Measurements from ENCODE around the gene IFI30. TPM values are rescaled to one million over a fixed set of nuclear protein-coding genes. Genes with fewer than 3 reads are reported as not detected.

The IFI30 gene
- total and polyA plus RNA-seq, 4 donors, result 60.2 to 130 (median 109) TPM

DNA sequence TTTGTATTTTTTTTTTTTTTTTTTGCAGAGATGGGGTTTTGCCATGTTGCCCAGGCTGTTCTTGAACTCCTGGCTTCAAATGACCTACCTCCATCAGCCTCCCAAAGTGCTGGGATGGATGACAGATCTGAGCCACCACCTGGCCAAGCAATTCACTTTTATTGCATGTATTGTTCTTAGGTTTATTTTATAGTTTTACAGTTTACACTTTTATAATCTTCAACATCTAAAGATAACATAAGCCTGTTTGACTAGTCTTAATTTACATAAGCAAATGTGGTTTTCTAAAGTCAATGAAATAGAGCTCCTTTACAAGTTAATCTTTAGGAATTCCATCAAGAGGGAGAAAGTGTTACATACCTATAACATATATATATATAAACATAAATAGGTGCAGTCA is 9.9 kb downstream of the IFI30 start (continued):
- no peak for TF ChIP-seq FOXA2 (IDR thresholded peaks at IDR 0.05)
- no peak for TF ChIP-seq NR2F2 (IDR thresholded peaks at IDR 0.05)
- TF ChIP-seq EGR1 (IDR thresholded peaks at IDR 0.05; ENCODE audit: low read depth in 2 of 2), result no peak
- TF ChIP-seq YY1 (IDR thresholded peaks at IDR 0.05), result no peak

DNA sequence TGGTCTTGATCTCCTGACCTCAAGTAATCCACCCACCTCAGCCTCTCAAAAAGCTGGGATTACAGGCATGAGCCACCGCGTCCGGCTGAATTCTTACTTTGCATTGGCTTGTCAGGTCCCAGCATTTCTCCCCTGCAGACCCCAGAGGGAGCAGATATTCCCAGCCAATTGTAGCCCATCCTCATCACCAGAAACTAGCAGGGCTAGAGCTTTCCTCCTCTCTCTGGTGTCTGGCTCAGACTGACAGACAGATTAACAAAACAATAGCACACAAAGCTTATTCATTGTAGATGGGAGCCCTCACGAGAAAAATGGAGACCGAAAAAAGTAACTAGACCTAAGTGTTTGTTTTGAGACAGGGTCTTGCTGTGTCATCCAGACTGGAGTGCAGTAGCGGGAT is 11.9 kb downstream of the IFI30 start:
- H3K4me1 ChIP-seq (ENCODE audit: control insufficient read depth in 4 of 4, insufficient read depth in 4 of 4, low read length in 3 of 4), result no peaks in the 10 kb centered on the region
- no peak overlapping the region for H3K4me3 ChIP-seq (ENCODE audit: low read depth in 1 of 3, low read length in 3 of 3)
- DNase-seq (ENCODE audit: low spot score), result no peak
- TF ChIP-seq RAD21 (IDR thresholded peaks at IDR 0.05) (no peak), EGR1 (IDR thresholded peaks at IDR 0.05; ENCODE audit: low read depth in 2 of 2) (no peak), FOXA2 (IDR thresholded peaks at IDR 0.05) (no peak), YY1 (IDR thresholded peaks at IDR 0.05) (no peak)
- no peaks in the 10 kb centered on the region for H3K27me3 ChIP-seq (ENCODE audit: control insufficient read depth in 4 of 4, insufficient read depth in 4 of 4, low read length in 3 of 4)
- no peaks in the 10 kb centered on the region for H3K36me3 ChIP-seq (ENCODE audit: control insufficient read depth in 4 of 4, insufficient read depth in 3 of 4, low read depth in 1 of 4, low read length in 3 of 4)
- WGBS, result 86% methylated on average over 6 of the region's 6 CpGs
- no peak overlapping the region for H3K27ac ChIP-seq (ENCODE audit: low read depth in 1 of 2, low read length in 2 of 2)
- H3K9me3 ChIP-seq (ENCODE audit: control insufficient read depth in 4 of 4, low read length in 3 of 4), result no peaks in the 10 kb centered on the region
- H3K9ac ChIP-seq (ENCODE audit: low read depth in 1 of 2, low read length in 2 of 2), result no peak overlapping the region

DNA sequence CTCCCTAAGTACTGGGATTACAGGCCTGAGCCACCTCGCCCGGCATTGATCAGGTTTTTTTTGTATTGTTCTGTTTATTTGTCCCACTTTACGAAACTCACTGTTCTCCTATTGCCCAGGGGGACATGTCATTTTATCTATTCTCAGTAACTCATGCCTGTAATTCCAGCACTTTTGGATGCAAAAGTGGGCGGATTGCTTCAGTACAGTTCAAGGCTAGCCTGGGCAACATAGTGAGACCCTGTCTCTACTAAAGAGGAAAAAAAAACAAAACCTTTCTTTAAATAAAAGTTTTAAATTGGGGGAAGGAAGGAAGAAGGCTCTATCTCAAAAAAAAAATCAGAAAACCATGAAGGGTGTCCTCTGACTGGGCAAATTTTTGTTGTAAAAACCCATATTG is 16.7 kb downstream of the IFI30 start:
- Histone ChIP-seq H3K4me3 (ENCODE audit: low read depth in 1 of 3, low read length in 3 of 3) (no peak overlapping the region), H3K4me1 (ENCODE audit: control insufficient read depth in 4 of 4, insufficient read depth in 4 of 4, low read length in 3 of 4) (peaks cover 7 to 19% (median 14%) of the 10 kb centered on the region in 4 donors), H3K36me3 (ENCODE audit: control insufficient read depth in 4 of 4, insufficient read depth in 3 of 4, low read depth in 1 of 4, low read length in 3 of 4) (no peaks in the 10 kb centered on the region), H3K27ac (ENCODE audit: low read depth in 1 of 2, low read length in 2 of 2) (no peak overlapping the region), H3K9ac (ENCODE audit: low read depth in 1 of 2, low read length in 2 of 2) (no peak overlapping the region), H3K27me3 (ENCODE audit: control insufficient read depth in 4 of 4, insufficient read depth in 4 of 4, low read length in 3 of 4) (no peaks in the 10 kb centered on the region), H3K9me3 (ENCODE audit: control insufficient read depth in 4 of 4, low read length in 3 of 4) (no peaks in the 10 kb centered on the region)
- WGBS, result 92% methylated on average over 4 of the region's 4 CpGs
- TF ChIP-seq SP1 (IDR thresholded peaks at IDR 0.05) (no peak), FOXA1 (IDR thresholded peaks at IDR 0.05) (no peak), JUND (IDR thresholded peaks at IDR 0.05) (no peak), HNF4G (IDR thresholded peaks at IDR 0.05) (no peak), NR2F2 (IDR thresholded peaks at IDR 0.05) (no peak), YY1 (IDR thresholded peaks at IDR 0.05) (no peak), RXRA (IDR thresholded peaks at IDR 0.05) (no peak), GABPA (IDR thresholded peaks at IDR 0.05 in 1 of 2, conservative IDR thresholded peaks at IDR 0.05 in 1 of 2) (no peak), HNF4A (conservative IDR thresholded peaks at IDR 0.05) (no peak), FOXA2 (IDR thresholded peaks at IDR 0.05) (no peak), RAD21 (IDR thresholded peaks at IDR 0.05) (no peak), EGR1 (IDR thresholded peaks at IDR 0.05; ENCODE audit: low read depth in 2 of 2) (no peak), TAF1 (conservative IDR thresholded peaks at IDR 0.05) (no peak)
- TF ChIP-seq, protein P1, sequence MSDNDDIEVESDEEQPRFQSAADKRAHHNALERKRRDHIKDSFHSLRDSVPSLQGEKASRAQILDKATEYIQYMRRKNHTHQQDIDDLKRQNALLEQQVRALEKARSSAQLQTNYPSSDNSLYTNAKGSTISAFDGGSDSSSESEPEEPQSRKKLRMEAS (IDR thresholded peaks at IDR 0.05), result no peak
- TF ChIP-seq, protein P2, sequence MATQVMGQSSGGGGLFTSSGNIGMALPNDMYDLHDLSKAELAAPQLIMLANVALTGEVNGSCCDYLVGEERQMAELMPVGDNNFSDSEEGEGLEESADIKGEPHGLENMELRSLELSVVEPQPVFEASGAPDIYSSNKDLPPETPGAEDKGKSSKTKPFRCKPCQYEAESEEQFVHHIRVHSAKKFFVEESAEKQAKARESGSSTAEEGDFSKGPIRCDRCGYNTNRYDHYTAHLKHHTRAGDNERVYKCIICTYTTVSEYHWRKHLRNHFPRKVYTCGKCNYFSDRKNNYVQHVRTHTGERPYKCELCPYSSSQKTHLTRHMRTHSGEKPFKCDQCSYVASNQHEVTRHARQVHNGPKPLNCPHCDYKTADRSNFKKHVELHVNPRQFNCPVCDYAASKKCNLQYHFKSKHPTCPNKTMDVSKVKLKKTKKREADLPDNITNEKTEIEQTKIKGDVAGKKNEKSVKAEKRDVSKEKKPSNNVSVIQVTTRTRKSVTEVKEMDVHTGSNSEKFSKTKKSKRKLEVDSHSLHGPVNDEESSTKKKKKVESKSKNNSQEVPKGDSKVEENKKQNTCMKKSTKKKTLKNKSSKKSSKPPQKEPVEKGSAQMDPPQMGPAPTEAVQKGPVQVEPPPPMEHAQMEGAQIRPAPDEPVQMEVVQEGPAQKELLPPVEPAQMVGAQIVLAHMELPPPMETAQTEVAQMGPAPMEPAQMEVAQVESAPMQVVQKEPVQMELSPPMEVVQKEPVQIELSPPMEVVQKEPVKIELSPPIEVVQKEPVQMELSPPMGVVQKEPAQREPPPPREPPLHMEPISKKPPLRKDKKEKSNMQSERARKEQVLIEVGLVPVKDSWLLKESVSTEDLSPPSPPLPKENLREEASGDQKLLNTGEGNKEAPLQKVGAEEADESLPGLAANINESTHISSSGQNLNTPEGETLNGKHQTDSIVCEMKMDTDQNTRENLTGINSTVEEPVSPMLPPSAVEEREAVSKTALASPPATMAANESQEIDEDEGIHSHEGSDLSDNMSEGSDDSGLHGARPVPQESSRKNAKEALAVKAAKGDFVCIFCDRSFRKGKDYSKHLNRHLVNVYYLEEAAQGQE (IDR thresholded peaks at IDR 0.05), result no peak
- TF ChIP-seq, protein P3, sequence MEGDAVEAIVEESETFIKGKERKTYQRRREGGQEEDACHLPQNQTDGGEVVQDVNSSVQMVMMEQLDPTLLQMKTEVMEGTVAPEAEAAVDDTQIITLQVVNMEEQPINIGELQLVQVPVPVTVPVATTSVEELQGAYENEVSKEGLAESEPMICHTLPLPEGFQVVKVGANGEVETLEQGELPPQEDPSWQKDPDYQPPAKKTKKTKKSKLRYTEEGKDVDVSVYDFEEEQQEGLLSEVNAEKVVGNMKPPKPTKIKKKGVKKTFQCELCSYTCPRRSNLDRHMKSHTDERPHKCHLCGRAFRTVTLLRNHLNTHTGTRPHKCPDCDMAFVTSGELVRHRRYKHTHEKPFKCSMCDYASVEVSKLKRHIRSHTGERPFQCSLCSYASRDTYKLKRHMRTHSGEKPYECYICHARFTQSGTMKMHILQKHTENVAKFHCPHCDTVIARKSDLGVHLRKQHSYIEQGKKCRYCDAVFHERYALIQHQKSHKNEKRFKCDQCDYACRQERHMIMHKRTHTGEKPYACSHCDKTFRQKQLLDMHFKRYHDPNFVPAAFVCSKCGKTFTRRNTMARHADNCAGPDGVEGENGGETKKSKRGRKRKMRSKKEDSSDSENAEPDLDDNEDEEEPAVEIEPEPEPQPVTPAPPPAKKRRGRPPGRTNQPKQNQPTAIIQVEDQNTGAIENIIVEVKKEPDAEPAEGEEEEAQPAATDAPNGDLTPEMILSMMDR (IDR thresholded peaks at IDR 0.05; ENCODE audit: low read depth, low read length, missing input control), result no peak
- TF ChIP-seq, protein P4, sequence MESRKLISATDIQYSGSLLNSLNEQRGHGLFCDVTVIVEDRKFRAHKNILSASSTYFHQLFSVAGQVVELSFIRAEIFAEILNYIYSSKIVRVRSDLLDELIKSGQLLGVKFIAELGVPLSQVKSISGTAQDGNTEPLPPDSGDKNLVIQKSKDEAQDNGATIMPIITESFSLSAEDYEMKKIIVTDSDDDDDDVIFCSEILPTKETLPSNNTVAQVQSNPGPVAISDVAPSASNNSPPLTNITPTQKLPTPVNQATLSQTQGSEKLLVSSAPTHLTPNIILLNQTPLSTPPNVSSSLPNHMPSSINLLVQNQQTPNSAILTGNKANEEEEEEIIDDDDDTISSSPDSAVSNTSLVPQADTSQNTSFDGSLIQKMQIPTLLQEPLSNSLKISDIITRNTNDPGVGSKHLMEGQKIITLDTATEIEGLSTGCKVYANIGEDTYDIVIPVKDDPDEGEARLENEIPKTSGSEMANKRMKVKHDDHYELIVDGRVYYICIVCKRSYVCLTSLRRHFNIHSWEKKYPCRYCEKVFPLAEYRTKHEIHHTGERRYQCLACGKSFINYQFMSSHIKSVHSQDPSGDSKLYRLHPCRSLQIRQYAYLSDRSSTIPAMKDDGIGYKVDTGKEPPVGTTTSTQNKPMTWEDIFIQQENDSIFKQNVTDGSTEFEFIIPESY (IDR thresholded peaks at IDR 0.05), result no peak
- TF ChIP-seq, protein P5, sequence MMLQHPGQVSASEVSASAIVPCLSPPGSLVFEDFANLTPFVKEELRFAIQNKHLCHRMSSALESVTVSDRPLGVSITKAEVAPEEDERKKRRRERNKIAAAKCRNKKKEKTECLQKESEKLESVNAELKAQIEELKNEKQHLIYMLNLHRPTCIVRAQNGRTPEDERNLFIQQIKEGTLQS (IDR thresholded peaks at IDR 0.05), result no peak
- no peak for DNase-seq (ENCODE audit: low spot score)
